Measurements from ENCODE around the gene HOTAIR. TPM values are rescaled to one million over a fixed set of nuclear protein-coding genes. Genes with fewer than 3 reads are reported as not detected.

HOTAIR gene
- total and polyA plus RNA-seq, 4 donors: not detected

- H3K9me3 ChIP-seq (ENCODE audit: control insufficient read depth in 4 of 4, low read length in 3 of 4): no peaks in the 10 kb centered on the region
- H3K4me1 ChIP-seq (ENCODE audit: control insufficient read depth in 4 of 4, insufficient read depth in 4 of 4, low read length in 3 of 4): peaks cover 12 to 24% (median 16%) of the 10 kb centered on the region in 4 donors
- H3K27me3 ChIP-seq (ENCODE audit: control insufficient read depth in 4 of 4, insufficient read depth in 4 of 4, low read length in 3 of 4): peaks cover 8 to 45% (median 25%) of the 10 kb centered on the region in 4 donors
- DNase-seq (ENCODE audit: low spot score): no peak
- H3K36me3 ChIP-seq (ENCODE audit: control insufficient read depth in 4 of 4, insufficient read depth in 3 of 4, low read depth in 1 of 4, low read length in 3 of 4): no peaks in the 10 kb centered on the region
- WGBS: 3% methylated on average over 8 of the region's 8 CpGs
- H3K9ac ChIP-seq (ENCODE audit: low read depth in 1 of 2, low read length in 2 of 2): no peak overlapping the region
- H3K27ac ChIP-seq (ENCODE audit: low read depth in 1 of 2, low read length in 2 of 2): no peak overlapping the region
- H3K4me3 ChIP-seq (ENCODE audit: low read depth in 1 of 3, low read length in 3 of 3): no peak overlapping the region
- no peak for TF ChIP-seq SP1 (IDR thresholded peaks at IDR 0.05)
- TF ChIP-seq RAD21 (IDR thresholded peaks at IDR 0.05): no peak
- no peak for TF ChIP-seq ATF3 (IDR thresholded peaks at IDR 0.05)
- TF ChIP-seq, protein P1, sequence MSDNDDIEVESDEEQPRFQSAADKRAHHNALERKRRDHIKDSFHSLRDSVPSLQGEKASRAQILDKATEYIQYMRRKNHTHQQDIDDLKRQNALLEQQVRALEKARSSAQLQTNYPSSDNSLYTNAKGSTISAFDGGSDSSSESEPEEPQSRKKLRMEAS (IDR thresholded peaks at IDR 0.05): no peak
- no peak for TF ChIP-seq HNF4G (IDR thresholded peaks at IDR 0.05)
- no peak for TF ChIP-seq GABPA (IDR thresholded peaks at IDR 0.05 in 1 of 2, conservative IDR thresholded peaks at IDR 0.05 in 1 of 2)
- no peak for TF ChIP-seq NR2F2 (IDR thresholded peaks at IDR 0.05)
- no peak for TF ChIP-seq CTCF (IDR thresholded peaks at IDR 0.05; ENCODE audit: low read depth, low read length, missing input control)
- no peak for TF ChIP-seq REST (IDR thresholded peaks at IDR 0.05)
- TF ChIP-seq JUND (IDR thresholded peaks at IDR 0.05): no peak
- no peak for TF ChIP-seq ZBTB33 (IDR thresholded peaks at IDR 0.05)
- no peak for TF ChIP-seq TAF1 (conservative IDR thresholded peaks at IDR 0.05)
- TF ChIP-seq RXRA (IDR thresholded peaks at IDR 0.05): no peak
- TF ChIP-seq FOXA2 (IDR thresholded peaks at IDR 0.05): no peak
- TF ChIP-seq FOXA1 (IDR thresholded peaks at IDR 0.05): no peak
- TF ChIP-seq YY1 (IDR thresholded peaks at IDR 0.05): no peak
- no peak for TF ChIP-seq EGR1 (IDR thresholded peaks at IDR 0.05; ENCODE audit: low read depth in 2 of 2)
- TF ChIP-seq HNF4A (conservative IDR thresholded peaks at IDR 0.05): no peak
Observed at GRCh38 chr12:53991077-53991460, 16.3 kb upstream of the HOTAIR start.
